Nephron progenitor cell (in vitro differentiated cells): ENCODE measurements around the gene SLX4.

Experiments used
- DNase-seq: peaks from one replicate; pipeline ENCODE4 v3.0.0; 2021
- H3K27ac Mint-ChIP-seq: 2 replicates; pipeline ENCODE4 v1.8.0; 2021; ENCODE audit warnings: mild to moderate bottlenecking, moderate library complexity, mixed read lengths
- H3K27me3 Mint-ChIP-seq: 2 replicates; pipeline ENCODE4 v1.8.0; 2021; ENCODE audit warnings: mild to moderate bottlenecking, low read depth, mixed read lengths; ENCODE audit not compliant: poor library complexity
- H3K36me3 Mint-ChIP-seq: 2 replicates; pipeline ENCODE4 v1.8.0; 2021; ENCODE audit warnings: low read depth, mixed read lengths
- H3K4me1 Mint-ChIP-seq: 2 replicates; pipeline ENCODE4 v1.8.0; 2021; ENCODE audit warnings: mixed read lengths
- H3K4me3 Mint-ChIP-seq: 2 replicates; pipeline ENCODE4 v1.8.0; 2021; ENCODE audit warnings: mild to moderate bottlenecking, moderate library complexity, mixed read lengths
- H3K9me3 Mint-ChIP-seq: 2 replicates; pipeline ENCODE4 v1.8.0; 2021; ENCODE audit warnings: mild to moderate bottlenecking, moderate library complexity, mixed read lengths
- CTCF ChIP-seq: fragments of 200-600 bp; sonication (generic); IDR thresholded peaks from 2 replicates; pipeline ENCODE4 v1.5.0; 2021; ENCODE audit warnings: antibody characterized with exemption

The SLX4 gene

GRCh38 chr16:3583303-3584038 lies 27.9 kb downstream of the SLX4 start:
- DNase-seq = no peak
- TF ChIP-seq CTCF = no peak
- Mint-ChIP-seq H3K27me3 (no peaks in the 10 kb centered on the region), H3K27ac (no peak overlapping the region), H3K9me3 (no peaks in the 10 kb centered on the region), H3K36me3 (peaks cover 38% of the 10 kb centered on the region), H3K4me3 (no peak overlapping the region), H3K4me1 (peaks cover 24% of the 10 kb centered on the region)

DNA sequence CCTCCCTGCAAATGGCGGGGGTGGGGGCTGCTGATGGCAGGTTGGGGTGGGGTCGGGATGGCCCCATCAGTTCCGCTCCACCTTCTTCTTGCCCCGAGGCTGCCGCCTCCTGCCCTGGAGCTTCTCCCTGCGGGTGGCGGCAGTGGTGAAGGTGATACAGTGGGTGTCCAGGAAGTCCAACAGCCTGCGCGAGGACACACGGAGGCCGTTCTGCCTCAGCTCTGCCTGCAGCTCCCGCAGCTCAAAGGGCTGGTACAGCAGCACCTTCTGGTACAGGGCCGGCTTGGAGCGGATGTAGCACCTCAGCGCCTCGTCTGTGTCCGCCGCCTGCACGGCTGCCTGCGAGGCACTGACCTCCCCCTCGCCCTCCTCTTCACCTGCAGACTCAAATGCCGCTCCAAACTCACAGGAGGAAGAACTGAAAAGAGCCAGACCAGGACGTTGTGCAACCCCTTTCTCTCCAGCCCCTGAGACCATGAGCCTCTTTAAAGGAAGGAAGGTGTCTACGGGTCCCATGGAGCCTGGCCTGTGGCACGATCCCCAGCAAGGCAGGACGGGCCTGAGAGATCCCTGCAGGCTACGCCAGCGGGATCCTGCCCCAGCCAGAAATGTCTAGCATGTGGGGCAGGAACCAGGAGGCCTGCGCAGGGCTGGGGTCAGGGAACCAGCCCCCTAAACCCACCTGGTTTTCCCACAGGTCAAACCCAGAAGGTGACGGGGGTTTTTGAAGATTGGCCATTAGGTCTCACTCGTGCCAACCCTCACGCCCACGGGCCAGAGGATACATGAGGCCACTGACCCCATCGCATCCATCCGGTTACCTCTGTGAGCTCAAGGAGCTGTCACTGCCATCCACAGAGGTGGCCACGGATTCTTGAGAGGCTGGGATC lies 28.9 kb downstream of the SLX4 start:
- TF ChIP-seq CTCF = no peak
- no peak overlapping the region for H3K4me3 Mint-ChIP-seq
- H3K27me3 Mint-ChIP-seq = no peaks in the 10 kb centered on the region
- H3K9me3 Mint-ChIP-seq = no peaks in the 10 kb centered on the region
- peaks cover 31% of the 10 kb centered on the region for H3K36me3 Mint-ChIP-seq
- peak overlapping the region; percentile 96 for H3K27ac Mint-ChIP-seq
- DNase-seq = no peak
- H3K4me1 Mint-ChIP-seq = peaks cover 19% of the 10 kb centered on the region

- Mint-ChIP-seq H3K4me1 (peaks cover 14% of the 10 kb centered on the region), H3K27me3 (peaks cover 3% of the 10 kb centered on the region), H3K27ac (peak overlapping the region; percentile 42)
Observed at GRCh38 chr16:3581392-3581791, 30.0 kb downstream of the SLX4 start.

DNA sequence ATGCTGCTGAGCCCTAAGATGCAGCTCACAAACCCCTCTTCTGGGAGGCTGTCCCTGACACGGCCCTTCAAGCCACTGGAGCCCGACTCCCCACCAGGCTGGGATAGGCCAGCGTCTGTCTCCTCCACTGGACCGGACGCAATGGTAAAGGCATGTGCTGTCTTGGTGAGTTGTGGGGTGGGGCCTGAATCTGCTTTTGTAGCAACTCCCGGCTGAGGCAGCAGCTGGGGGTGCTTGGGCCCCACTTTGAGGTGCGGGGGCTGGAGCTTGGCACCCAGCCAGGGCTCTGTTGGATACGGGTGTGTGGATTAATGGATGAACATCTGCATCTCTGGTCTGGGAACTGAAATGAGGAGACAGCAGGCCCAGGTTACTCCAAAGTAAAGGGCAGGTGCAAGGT lies 30.7 kb downstream of the SLX4 start:
- no peak for DNase-seq
- no peak overlapping the region for H3K4me3 Mint-ChIP-seq
- no peaks in the 10 kb centered on the region for H3K9me3 Mint-ChIP-seq
- peaks cover 14% of the 10 kb centered on the region for H3K4me1 Mint-ChIP-seq
- H3K27me3 Mint-ChIP-seq = peaks cover 3% of the 10 kb centered on the region
- peak overlapping the region; percentile 77 for H3K27ac Mint-ChIP-seq
- no peak for TF ChIP-seq CTCF
- peaks cover 20% of the 10 kb centered on the region for H3K36me3 Mint-ChIP-seq

More at GRCh38 chr16:3581392-3581791, 30.0 kb downstream of the SLX4 start:
- TF ChIP-seq CTCF = no peak
- Mint-ChIP-seq H3K4me3 (no peak overlapping the region), H3K36me3 (peaks cover 26% of the 10 kb centered on the region), H3K9me3 (no peaks in the 10 kb centered on the region)
- DNase-seq = no peak

DNA sequence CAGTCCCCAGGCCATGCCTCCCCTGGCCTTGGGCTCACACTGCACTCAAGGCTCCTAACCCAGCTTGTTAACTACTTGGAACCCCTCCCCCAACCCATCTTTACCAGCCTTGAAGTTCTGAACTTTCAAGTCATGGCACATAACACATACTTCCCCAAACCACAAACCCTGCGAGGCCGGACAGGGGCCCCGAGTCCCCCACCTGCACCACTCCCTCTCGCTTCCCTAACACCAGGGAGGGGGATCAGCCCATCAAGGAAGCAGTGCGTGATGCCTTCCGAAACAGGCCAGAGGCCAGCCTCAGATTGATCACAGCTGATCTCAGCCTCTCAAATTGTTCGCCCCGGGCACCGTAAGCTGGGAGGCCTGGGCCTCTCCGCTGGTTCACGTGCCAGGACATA lies 31.2 kb downstream of the SLX4 start:
- TF ChIP-seq CTCF = no peak
- Mint-ChIP-seq H3K4me1 (peaks cover 14% of the 10 kb centered on the region), H3K36me3 (peaks cover 19% of the 10 kb centered on the region), H3K4me3 (no peak overlapping the region), H3K27ac (peak overlapping the region; percentile 77), H3K9me3 (no peaks in the 10 kb centered on the region), H3K27me3 (peaks cover 3% of the 10 kb centered on the region)
- no peak for DNase-seq
